Activated naive CD8-positive, alpha-beta T cell treated with anti-CD3 and anti-CD28 coated beads, Interleukin-2, amount 50 U/mL, for 16 hours (primary cell): ENCODE data around the gene HTRA2.

ENCODE experiments used
- DNase-seq: peaks from one replicate; pipeline ENCODE4 v3.0.0-alpha.2; 2020; ENCODE audit warnings: low read depth, low spot score

Gene HTRA2

DNA sequence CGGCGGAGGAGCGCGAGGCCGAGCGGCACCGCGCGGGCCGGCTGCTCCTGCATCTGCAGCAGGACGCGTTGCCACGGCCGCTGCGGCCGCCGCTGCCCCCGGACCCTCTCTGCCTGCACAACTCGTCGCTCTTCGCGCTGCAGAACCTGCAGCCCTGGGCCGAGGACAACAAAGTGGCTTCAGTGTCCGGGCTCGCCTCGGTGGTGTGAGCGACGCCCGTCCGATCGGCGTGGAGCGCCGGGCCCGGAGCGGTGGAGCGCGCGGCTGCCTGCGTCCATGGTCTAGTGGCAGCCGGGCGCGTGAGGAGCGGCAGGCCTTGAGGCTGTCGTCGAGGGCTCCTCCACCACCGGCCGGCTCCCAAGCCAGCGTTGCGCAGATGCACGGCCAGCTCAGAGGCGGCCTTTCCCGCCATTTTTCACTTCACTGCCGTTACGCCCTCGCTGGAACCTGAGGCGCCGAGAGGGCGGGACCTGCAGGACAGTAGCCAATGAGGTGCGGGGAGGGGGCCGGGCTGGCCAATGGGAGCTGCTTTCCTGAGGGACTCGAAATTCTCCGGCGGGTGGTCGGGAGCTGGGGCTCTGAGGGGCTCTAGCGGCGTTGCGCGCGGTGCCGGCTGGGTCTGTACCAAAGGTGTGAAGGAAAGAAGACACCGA lies 13.6 kb upstream of the HTRA2 start:
- DNase-seq: peak; percentile 64

GRCh38 chr2:74516650-74517049 lies 13.1 kb upstream of the HTRA2 start:
- DNase-seq: no peak

DNA sequence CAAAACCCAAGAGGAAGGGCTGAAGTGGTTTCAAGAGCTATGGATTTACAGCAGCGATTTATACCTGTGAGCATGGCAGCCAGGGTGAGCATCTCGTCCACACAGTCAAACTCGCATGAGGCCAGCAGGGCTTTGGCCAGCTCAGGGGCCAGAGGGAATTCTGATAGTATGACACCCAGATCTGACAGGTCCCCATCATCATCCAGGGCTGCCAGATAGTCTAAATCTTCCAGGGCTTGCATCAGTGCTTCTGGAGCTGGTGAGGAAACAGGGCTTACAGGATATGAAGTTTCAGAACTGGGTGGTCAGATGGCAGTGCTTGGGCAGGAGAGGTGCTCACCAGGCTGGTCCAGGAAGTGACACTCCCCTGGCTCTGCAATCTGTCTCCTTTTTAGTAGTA lies 7.2 kb upstream of the HTRA2 start:
- DNase-seq: no peak

DNA sequence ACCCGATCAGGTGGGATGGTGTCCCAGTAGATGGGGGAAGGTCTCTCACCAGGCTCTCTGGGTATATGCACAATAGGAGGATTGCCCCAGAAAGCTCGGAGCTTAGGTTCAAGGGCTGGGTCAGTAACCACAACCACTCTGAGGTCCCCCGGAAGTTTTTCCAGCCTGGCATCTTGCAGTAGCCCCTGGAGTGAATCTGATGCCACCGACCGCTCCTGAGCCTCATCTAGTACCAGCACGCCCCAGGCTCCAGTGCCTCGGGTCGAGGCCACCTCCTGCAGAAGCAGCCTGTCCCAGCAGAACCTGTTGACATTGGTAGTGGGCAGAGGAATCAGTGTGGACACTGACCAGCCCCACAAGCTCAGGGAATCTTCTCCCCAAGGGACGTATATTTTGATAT lies 5.7 kb upstream of the HTRA2 start:
- DNase-seq: no peak

DNA sequence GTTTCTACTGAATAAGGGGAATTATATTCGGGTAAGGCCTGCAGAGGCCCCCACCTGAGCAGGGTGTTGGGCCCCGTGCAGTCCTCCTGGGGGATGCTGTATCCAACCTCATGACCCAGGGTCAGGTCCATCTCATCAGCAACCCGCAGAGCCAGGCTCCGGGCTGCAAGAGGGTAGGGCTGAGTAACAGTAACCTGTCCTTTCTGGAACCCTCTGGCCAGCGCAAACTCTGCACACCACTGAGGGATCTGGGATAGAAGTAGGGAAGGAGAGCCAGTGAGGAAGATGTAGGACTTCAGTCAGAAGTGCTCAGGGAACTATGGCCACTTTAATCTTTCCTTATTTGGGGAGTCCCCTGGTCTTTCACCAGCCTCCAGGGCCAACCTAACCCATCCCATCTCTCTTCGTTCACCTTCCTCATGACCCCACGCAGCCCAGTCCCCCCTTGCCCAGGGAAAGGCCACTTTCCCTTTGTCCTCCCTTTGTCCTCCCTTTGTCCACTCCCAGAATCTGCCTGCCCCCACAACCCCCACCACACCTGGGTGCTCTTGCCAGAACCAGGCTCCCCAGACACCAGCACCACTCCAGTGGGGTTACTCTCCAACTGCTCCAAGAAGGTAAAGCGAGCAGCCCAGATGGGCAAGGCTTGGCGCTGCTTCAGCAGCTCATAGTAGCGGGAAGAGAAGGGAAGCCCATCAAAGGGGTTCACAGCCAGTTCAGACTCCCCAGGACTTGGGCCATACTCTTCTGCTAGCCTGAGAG lies 4.6 kb upstream of the HTRA2 start:
- DNase-seq: no peak

DNA sequence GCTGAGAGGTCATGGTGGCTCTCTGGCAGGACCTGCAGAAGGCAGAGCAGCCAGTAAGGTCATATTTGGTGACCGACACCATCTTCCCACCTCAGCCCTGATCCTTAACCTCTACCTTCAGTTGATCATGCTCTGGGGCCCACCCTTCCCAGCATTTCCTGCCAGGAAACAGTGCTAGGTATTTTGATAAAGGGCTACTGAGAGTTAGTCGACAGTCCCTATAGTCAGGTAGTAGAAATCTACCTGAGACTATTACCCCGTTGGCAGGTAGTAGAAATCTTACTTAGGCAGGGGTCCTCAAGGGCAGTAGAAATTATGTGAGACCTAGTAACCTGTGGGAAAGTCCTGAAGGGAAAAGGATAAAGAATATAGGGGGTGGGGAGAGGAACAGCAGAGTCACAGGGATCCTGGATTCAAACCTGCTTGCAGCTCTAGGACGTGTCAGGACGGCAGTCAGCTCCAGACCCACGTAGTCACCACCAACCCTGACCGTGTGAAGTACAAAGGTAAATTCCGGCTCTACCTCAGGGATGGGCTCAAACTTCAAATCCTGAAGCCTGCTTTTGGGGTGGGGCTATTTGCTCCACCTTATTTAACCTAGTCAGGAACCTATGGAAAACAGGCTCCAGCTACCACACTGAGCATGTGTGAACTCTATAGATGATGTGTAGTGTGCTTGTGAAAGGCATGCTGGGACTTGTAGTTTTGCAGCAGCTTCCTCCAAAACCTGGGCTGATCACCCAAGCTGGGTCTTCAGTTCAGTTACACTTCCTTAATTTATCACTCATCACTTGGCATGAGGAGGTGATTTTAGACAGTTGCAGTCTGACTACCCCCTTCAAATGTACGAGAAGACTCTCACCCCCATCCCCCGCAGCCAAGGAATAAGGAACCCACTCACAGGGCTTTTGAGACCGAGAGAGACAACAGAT lies 3.8 kb upstream of the HTRA2 start, which contains the start of gene DQX1:
Gene DQX1, minus strand, starts transcription at position 515 of the 932 bp plus-strand sequence. Its CDS starts 502 bp downstream, at position 13.
- no peak for DNase-seq

DNA sequence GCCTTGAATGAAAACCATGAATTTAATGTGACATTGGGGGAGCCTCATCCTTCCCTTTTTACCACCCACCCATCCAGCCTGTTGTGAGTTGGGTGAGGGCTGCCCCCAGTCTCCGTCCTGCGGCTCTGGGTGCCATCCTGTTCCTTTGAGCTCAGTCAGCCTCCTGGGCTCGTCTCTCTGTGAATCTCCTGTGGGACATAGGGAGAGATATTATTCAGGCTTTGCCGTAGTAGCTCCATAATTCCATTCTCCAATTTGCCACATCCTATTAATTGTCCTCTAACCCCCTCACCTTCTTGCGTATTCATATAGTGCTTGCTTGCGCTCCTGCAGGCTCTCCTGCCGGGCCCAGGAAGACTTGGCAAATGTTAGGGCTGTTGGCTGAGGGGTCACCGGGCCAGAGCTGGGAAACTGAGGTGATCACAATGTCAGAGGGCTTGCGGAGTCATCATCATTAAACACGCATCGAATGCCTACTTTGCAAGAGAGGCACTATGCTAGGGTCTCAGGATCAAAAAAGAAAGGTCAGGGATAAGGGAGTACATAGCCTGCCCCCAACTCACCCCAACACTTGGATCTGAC lies 3.0 kb upstream of the HTRA2 start:
- DNase-seq: no peak

GRCh38 chr2:74527741-74528140 lies 2.0 kb upstream of the HTRA2 start:
- no peak for DNase-seq

- no peak for DNase-seq
These were observed 955 bp upstream of the HTRA2 start for GRCh38 chr2:74528600-74529356.

DNA sequence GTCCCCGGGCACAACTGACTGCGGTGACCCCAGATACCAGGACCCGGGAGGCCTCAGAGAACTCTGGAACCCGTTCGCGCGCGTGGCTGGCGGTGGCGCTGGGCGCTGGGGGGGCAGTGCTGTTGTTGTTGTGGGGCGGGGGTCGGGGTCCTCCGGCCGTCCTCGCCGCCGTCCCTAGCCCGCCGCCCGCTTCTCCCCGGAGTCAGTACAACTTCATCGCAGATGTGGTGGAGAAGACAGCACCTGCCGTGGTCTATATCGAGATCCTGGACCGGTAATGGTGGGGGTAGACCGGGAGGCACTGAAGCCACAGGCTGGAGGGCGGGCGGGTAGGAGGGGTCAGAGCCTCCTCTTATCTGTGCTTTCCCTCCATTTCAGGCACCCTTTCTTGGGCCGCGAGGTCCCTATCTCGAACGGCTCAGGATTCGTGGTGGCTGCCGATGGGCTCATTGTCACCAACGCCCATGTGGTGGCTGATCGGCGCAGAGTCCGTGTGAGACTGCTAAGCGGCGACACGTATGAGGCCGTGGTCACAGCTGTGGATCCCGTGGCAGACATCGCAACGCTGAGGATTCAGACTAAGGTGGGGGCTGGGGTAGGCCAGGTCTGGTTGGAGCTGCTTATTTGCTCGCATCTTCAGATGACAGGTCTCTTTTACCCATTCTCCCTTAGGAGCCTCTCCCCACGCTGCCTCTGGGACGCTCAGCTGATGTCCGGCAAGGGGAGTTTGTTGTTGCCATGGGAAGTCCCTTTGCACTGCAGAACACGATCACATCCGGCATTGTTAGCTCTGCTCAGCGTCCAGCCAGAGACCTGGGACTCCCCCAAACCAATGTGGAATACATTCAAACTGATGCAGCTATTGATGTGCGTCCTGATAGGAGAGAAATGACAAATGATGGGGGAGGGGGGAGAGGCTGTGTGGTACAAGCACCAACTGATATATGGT lies 780 bp downstream of the HTRA2 start:
- DNase-seq: no peak

DNA sequence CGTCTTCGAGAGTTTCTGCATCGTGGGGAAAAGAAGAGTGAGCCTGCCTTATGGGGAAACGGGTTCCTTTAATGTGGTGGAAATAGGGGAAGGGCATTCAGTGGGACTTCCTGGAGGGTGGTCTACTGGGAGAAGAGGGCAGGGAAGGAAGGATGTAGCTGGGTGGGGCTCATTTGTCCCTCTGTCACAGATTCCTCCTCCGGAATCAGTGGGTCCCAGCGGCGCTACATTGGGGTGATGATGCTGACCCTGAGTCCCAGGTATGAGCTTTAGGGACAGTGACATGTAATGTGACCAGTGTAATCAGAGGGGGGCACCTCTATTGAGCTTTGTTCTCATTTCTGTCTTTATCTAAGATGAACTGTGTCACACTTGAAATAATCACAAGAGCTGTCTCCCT lies 1.9 kb downstream of the HTRA2 start:
- DNase-seq: no peak

DNA sequence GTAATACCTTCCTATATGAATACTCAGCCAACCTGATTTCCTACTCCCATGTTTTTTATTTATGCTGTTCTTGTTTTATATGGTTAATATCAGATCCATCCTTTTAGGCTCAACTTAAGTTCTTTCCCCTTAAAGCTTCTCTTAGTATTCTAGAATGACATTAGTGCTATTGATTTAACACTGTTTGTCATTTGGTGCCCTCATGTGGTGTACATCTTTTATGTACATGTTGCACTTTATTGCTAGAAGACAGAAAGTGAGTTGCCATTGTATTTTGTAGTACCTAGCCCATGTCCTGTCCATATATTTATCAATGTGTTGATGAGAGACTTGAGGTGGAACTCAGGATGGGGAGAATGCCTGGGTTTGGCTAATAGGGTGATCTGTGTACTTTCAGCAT lies 2.5 kb downstream of the HTRA2 start:
- DNase-seq: no peak

DNA sequence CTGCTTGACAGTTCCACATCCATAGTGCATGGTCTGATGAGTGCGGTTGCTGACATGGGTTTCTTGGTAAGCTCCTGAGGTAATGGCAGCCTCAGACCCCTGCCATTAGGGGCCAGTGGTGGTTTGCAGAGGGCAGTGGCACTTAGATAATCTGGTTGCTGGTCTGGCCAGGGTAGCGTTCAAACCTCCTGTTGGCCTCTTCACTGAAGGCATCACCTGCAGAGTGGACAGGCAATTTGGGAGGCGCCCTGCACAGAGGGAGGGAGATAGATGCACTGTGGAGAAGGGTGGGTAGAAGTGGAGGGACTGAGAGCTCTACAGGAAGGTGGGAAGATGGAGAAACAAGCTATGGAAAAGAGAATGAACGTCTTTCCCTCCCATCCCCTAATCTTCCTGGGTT lies 3.7 kb downstream of the HTRA2 start:
- no peak for DNase-seq

DNA sequence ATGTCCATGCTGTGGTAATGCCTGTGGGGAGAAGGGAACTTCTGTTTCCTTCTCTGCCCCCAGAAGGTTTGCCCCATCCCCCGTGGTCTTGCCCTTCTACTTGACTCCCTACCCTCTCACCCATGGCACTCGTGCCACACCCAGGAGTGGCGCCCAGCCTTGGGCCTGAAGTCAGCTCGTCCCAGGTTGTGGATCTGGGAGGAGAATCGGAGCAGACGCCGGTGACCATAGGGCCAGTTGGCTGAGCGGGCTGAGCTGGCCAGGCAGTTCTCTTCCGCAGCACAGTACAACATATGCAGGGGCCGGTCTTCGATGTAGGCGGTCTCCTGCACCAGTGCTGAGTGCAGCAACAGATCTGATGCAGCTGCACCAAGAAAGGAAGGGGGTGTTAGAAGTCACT lies 4.7 kb downstream of the HTRA2 start:
- DNase-seq: no peak

GRCh38 chr2:74535440-74535965 lies 5.8 kb downstream of the HTRA2 start:
- DNase-seq: no peak

GRCh38 chr2:74536166-74536950 lies 6.6 kb downstream of the HTRA2 start:
- no peak for DNase-seq

GRCh38 chr2:74537140-74537539 lies 7.4 kb downstream of the HTRA2 start:
- DNase-seq: no peak

GRCh38 chr2:74538881-74539339 lies 9.2 kb downstream of the HTRA2 start:
- no peak for DNase-seq

GRCh38 chr2:74540291-74540690 lies 10.6 kb downstream of the HTRA2 start:
- DNase-seq: no peak
